GM18507 (cell line): ENCODE data around the gene MT1F.

ENCODE experiments used
- DNase-seq: peaks from one replicate; pipeline ENCODE4 v3.0.0; 2011; ENCODE audit warnings: low read depth; ENCODE audit not compliant: insufficient read length; ENCODE audit errors: extremely low spot score
- FAIRE-seq: peaks from 2 replicates; lab custom pipeline; 2011; peaks lifted over from hg19 to GRCh38; lab: Jason Lieb, UNC

Gene MT1F

GRCh38 chr16:56684926-56685590 lies 27.3 kb downstream of the MT1F start:
- FAIRE-seq, result no peak
- DNase-seq, result no peak

GRCh38 chr16:56686758-56687157 lies 29.0 kb downstream of the MT1F start:
- FAIRE-seq, result no peak
- DNase-seq, result no peak

GRCh38 chr16:56688762-56689161 lies 31.0 kb downstream of the MT1F start:
- DNase-seq, result no peak
- FAIRE-seq, result no peak

- DNase-seq (no peak), FAIRE-seq (no peak)
Observed at GRCh38 chr16:56689171-56689570, 31.4 kb downstream of the MT1F start.

GRCh38 chr16:56690420-56691122 lies 32.8 kb downstream of the MT1F start:
- DNase-seq (no peak), FAIRE-seq (no peak)

GRCh38 chr16:56691885-56692284 lies 34.1 kb downstream of the MT1F start:
- no peak for DNase-seq

GRCh38 chr16:56695246-56695645 lies 37.5 kb downstream of the MT1F start:
- no peak for DNase-seq
- no peak for FAIRE-seq

More at GRCh38 chr16:56691885-56692284, 34.1 kb downstream of the MT1F start:
- FAIRE-seq, result no peak

GRCh38 chr16:56697456-56698155 lies 39.8 kb downstream of the MT1F start:
- DNase-seq (no peak), FAIRE-seq (no peak)

GRCh38 chr16:56700195-56700594 lies 42.4 kb downstream of the MT1F start:
- no peak for FAIRE-seq
- DNase-seq, result no peak

- DNase-seq, result no peak
- FAIRE-seq, result no peak
Observed at GRCh38 chr16:56700631-56701030, 42.9 kb downstream of the MT1F start.

- no peak for DNase-seq
- no peak for FAIRE-seq
Observed at GRCh38 chr16:56701534-56701933, 43.8 kb downstream of the MT1F start.

- FAIRE-seq (no peak), DNase-seq (no peak)
Observed at GRCh38 chr16:56702836-56703235, 45.1 kb downstream of the MT1F start.
